NCI-H1694 treated with DMSO at 0.1 percent for 48 hours (cell line): ENCODE measurements around the gene DUSP8.
A peak's percentile ranks its signal among the peaks of the same experiment; 100 is the strongest.

Experiments used
- DNase-seq: peaks from one replicate; lab custom pipeline; 2025; lab: John Stamatoyannopoulos, UW

Gene DUSP8

GRCh38 chr11:1565173-1565903 lies 6.7 kb downstream of the DUSP8 start:
- DNase-seq: no peak

- DNase-seq: peak; percentile 50
Measured at GRCh38 chr11:1564535-1565172, 7.4 kb downstream of the DUSP8 start.

- DNase-seq: peak; percentile 39
Measured at GRCh38 chr11:1563697-1564534, 8.2 kb downstream of the DUSP8 start.

GRCh38 chr11:1563149-1563638 lies 8.9 kb downstream of the DUSP8 start:
- no peak for DNase-seq

- DNase-seq: no peak
Measured at GRCh38 chr11:1562469-1563148, 9.5 kb downstream of the DUSP8 start.

GRCh38 chr11:1561955-1562354 lies 10.1 kb downstream of the DUSP8 start:
- no peak for DNase-seq

GRCh38 chr11:1561266-1561665 lies 10.8 kb downstream of the DUSP8 start:
- no peak for DNase-seq

GRCh38 chr11:1560649-1561251 lies 11.3 kb downstream of the DUSP8 start:
- DNase-seq: no peak

- DNase-seq: no peak
Measured at GRCh38 chr11:1560002-1560648, 11.9 kb downstream of the DUSP8 start.

GRCh38 chr11:1559111-1559951 lies 12.7 kb downstream of the DUSP8 start:
- no peak for DNase-seq

- DNase-seq: no peak
Measured at GRCh38 chr11:1558775-1559110, 13.3 kb downstream of the DUSP8 start.

- no peak for DNase-seq
Measured at GRCh38 chr11:1557904-1558774, 13.9 kb downstream of the DUSP8 start.

GRCh38 chr11:1557051-1557884 lies 14.8 kb downstream of the DUSP8 start:
- DNase-seq: no peak

- DNase-seq: no peak
Measured at GRCh38 chr11:1556278-1556902, 15.7 kb downstream of the DUSP8 start.

- DNase-seq: no peak
Measured at GRCh38 chr11:1555713-1556153, 16.3 kb downstream of the DUSP8 start.

GRCh38 chr11:1554981-1555712 lies 16.9 kb downstream of the DUSP8 start:
- DNase-seq: no peak
